WTC11 (cell line): ENCODE measurements around the gene UBAC2. TPM values are rescaled to one million over a fixed set of nuclear protein-coding genes. Genes with fewer than 3 reads are reported as not detected.
A peak's percentile ranks its signal among the peaks of the same experiment; 100 is the strongest.

ENCODE experiments used
- ATAC-seq: fragments of 200-7000 bp; cut with Tn5 transposase; 2 replicates; pipeline ENCODE4 v1.10.0; 2021; ENCODE audit warnings: mild to moderate bottlenecking, moderate library complexity
- CTCF ChIA-PET: fragments of 300-600 bp; sonication (Branson Sonifier 250); formaldehyde crosslinking; loops from one replicate; lab custom pipeline; 2021; ENCODE audit warnings: antibody characterized with exemption; lab: Charles Lee
- POLR2A ChIA-PET: fragments of 350-600 bp; sonication (Branson Sonifier 250); formaldehyde crosslinking; loops from one replicate; lab custom pipeline; 2021; ENCODE audit warnings: antibody characterized with exemption; lab: Charles Lee
- DNase-seq: peaks from one replicate; pipeline ENCODE4 v3.0.0; 2021; ENCODE audit warnings: low spot score
- H3K27ac Mint-ChIP-seq: 2 replicates; pipeline ENCODE4 v1.8.0; 2021; ENCODE audit warnings: mixed read lengths
- H3K27me3 Mint-ChIP-seq: 2 replicates; pipeline ENCODE4 v1.8.0; 2021; ENCODE audit warnings: low read depth, mild to moderate bottlenecking, moderate library complexity, mixed read lengths
- H3K36me3 Mint-ChIP-seq: 2 replicates; pipeline ENCODE4 v1.8.0; 2021; ENCODE audit warnings: mixed read lengths
- H3K4me1 Mint-ChIP-seq: 2 replicates; pipeline ENCODE4 v1.8.0; 2022; ENCODE audit warnings: mixed read lengths
- H3K4me3 Mint-ChIP-seq: 2 replicates; pipeline ENCODE4 v1.8.0; 2021; ENCODE audit warnings: mild to moderate bottlenecking, moderate library complexity, mixed read lengths
- H3K9me3 Mint-ChIP-seq: 2 replicates; pipeline ENCODE4 v1.8.0; 2021; ENCODE audit warnings: mixed read lengths
- CREB1 ChIP-seq: sonication (generic); formaldehyde crosslinking; IDR thresholded peaks from 2 replicates; pipeline ENCODE4 v1.8.0; 2023; ENCODE audit warnings: mild to moderate bottlenecking, missing genetic modification reagents
- GABPB1 ChIP-seq: sonication (generic); formaldehyde crosslinking; IDR thresholded peaks from 2 replicates; pipeline ENCODE4 v1.8.1; 2023; ENCODE audit warnings: mild to moderate bottlenecking, missing genetic modification reagents
- MXD4 ChIP-seq: fragments of 250-450 bp; sonication (Bioruptor Pico); IDR thresholded peaks from 2 replicates; pipeline ENCODE4 v1.8.0; 2021; ENCODE audit warnings: mild to moderate bottlenecking, moderate library complexity, borderline replicate concordance
- NFATC4 ChIP-seq: fragments of 250-450 bp; sonication (Bioruptor Pico); IDR thresholded peaks from 2 replicates; pipeline ENCODE4 v1.9.0; 2021; ENCODE audit warnings: mild to moderate bottlenecking
- RORB ChIP-seq: fragments of 250-450 bp; sonication (Bioruptor Pico); IDR thresholded peaks from 2 replicates; pipeline ENCODE4 v1.9.0; 2021; ENCODE audit warnings: mild to moderate bottlenecking
- SMAD4 ChIP-seq: sonication (generic); formaldehyde crosslinking; IDR thresholded peaks from 2 replicates; pipeline ENCODE4 v1.8.0; 2022; ENCODE audit warnings: mild to moderate bottlenecking, missing genetic modification reagents
- TP53 ChIP-seq: sonication (generic); formaldehyde crosslinking; IDR thresholded peaks from 2 replicates; pipeline ENCODE4 v1.8.1; 2023; ENCODE audit warnings: mild to moderate bottlenecking, missing genetic modification reagents
- ZNF121 ChIP-seq: sonication (generic); formaldehyde crosslinking; IDR thresholded peaks from 2 replicates; pipeline ENCODE4 v1.8.0; 2023; ENCODE audit warnings: missing genetic modification reagents
- ZNF671 ChIP-seq: fragments of 250-450 bp; sonication (Bioruptor Pico); IDR thresholded peaks from 2 replicates; pipeline ENCODE4 v1.8.0; 2021; ENCODE audit warnings: mild to moderate bottlenecking
- total RNA-seq: library from RNA; stranded (reverse); gene quantifications from 3 replicates; pipeline ENCODE4 v1.2.3, GENCODE V29; 2021
- TF ChIP-seq, protein P1 (sequence below): fragments of 250-450 bp; sonication (Bioruptor Pico); IDR thresholded peaks from 2 replicates; pipeline ENCODE4 v1.9.0; 2021; ENCODE audit warnings: mild to moderate bottlenecking
- TF ChIP-seq, protein P2 (sequence below): sonication (generic); formaldehyde crosslinking; IDR thresholded peaks from 2 replicates; pipeline ENCODE4 v1.8.1; 2023; ENCODE audit warnings: mild to moderate bottlenecking, missing genetic modification reagents, moderate library complexity
- TF ChIP-seq, protein P3 (sequence below): sonication (generic); formaldehyde crosslinking; IDR thresholded peaks from 2 replicates; pipeline ENCODE4 v1.8.1; 2023; ENCODE audit warnings: mild to moderate bottlenecking, missing genetic modification reagents
- TF ChIP-seq, protein P4 (sequence below): sonication (generic); formaldehyde crosslinking; IDR thresholded peaks from 2 replicates; pipeline ENCODE4 v1.8.0; 2022; ENCODE audit warnings: mild to moderate bottlenecking, missing genetic modification reagents
- TF ChIP-seq, protein P5 (sequence below): sonication (generic); formaldehyde crosslinking; IDR thresholded peaks from 2 replicates; pipeline ENCODE4 v1.8.1; 2023; ENCODE audit warnings: mild to moderate bottlenecking, missing genetic modification reagents
- TF ChIP-seq, protein P6 (sequence below): fragments of 250-450 bp; sonication (Bioruptor Pico); IDR thresholded peaks from 2 replicates; pipeline ENCODE4 v1.8.0; 2021; ENCODE audit warnings: mild to moderate bottlenecking
- TF ChIP-seq, protein P7 (sequence below): sonication (generic); formaldehyde crosslinking; IDR thresholded peaks from 2 replicates; pipeline ENCODE4 v1.8.0; 2022; ENCODE audit warnings: mild to moderate bottlenecking, missing genetic modification reagents
- TF ChIP-seq, protein P8 (sequence below): sonication (generic); formaldehyde crosslinking; IDR thresholded peaks from 2 replicates; pipeline ENCODE4 v1.8.1; 2023; ENCODE audit warnings: mild to moderate bottlenecking, moderate library complexity, missing genetic modification reagents
- TF ChIP-seq, protein P9 (sequence below): fragments of 250-450 bp; sonication (Bioruptor Pico); IDR thresholded peaks from 2 replicates; pipeline ENCODE4 v1.9.0; 2021; ENCODE audit warnings: mild to moderate bottlenecking

UBAC2 gene
- total RNA-seq, 1 experiment from 2014 or later = 64.7 TPM

DNA sequence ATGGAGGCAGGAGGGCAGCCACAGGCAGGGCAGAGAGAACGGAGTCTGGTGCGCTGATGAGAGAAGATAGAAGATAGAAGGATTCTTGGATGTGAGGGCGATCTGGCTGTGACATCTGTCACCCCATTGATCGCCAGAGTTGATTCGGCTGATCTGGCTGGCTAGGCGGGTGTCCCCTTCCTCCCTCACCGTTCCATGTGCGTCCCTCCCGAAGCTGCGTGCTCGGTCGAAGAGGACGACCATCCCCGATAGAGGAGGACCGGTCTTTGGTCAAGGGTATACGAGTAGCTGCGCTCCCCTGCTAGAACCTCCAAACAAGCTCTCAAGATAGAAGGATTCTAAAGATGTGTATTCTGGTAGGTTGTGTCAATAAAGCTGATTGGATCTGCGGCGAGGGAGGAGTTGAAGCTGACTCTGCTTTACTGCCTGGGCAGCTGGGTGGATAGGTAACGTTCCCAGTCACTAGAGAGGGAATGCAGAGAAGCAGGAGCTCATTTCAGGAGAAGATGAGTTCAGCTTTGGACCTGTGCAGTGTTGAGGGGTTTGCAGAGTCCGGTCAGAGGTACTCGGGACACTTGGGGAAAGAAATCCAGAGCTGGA lies 5.1 kb downstream of the UBAC2 start:
- Mint-ChIP-seq H3K4me1 (peaks cover 55% of the 10 kb centered on the region), H3K36me3 (no peaks in the 10 kb centered on the region; the same call in 1 of the 2 replicates), H3K27me3 (no peaks in the 10 kb centered on the region), H3K27ac (peak overlapping the region; percentile 33), H3K4me3 (no peak overlapping the region), H3K9me3 (no peaks in the 10 kb centered on the region)
- TF ChIP-seq RORB (no peak), NFATC4 (no peak), ZNF671 (CRISPR knock-in tag) (no peak), CREB1 (CRISPR knock-in tag) (no peak), TP53 (CRISPR knock-in tag) (no peak), ZNF121 (CRISPR knock-in tag) (no peak), MXD4 (CRISPR knock-in tag) (no peak), GABPB1 (CRISPR knock-in tag) (no peak), SMAD4 (CRISPR knock-in tag) (no peak)
- TF ChIP-seq, protein P1, sequence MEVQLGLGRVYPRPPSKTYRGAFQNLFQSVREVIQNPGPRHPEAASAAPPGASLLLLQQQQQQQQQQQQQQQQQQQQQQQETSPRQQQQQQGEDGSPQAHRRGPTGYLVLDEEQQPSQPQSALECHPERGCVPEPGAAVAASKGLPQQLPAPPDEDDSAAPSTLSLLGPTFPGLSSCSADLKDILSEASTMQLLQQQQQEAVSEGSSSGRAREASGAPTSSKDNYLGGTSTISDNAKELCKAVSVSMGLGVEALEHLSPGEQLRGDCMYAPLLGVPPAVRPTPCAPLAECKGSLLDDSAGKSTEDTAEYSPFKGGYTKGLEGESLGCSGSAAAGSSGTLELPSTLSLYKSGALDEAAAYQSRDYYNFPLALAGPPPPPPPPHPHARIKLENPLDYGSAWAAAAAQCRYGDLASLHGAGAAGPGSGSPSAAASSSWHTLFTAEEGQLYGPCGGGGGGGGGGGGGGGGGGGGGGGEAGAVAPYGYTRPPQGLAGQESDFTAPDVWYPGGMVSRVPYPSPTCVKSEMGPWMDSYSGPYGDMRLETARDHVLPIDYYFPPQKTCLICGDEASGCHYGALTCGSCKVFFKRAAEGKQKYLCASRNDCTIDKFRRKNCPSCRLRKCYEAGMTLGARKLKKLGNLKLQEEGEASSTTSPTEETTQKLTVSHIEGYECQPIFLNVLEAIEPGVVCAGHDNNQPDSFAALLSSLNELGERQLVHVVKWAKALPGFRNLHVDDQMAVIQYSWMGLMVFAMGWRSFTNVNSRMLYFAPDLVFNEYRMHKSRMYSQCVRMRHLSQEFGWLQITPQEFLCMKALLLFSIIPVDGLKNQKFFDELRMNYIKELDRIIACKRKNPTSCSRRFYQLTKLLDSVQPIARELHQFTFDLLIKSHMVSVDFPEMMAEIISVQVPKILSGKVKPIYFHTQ = no peak
- TF ChIP-seq, protein P2, sequence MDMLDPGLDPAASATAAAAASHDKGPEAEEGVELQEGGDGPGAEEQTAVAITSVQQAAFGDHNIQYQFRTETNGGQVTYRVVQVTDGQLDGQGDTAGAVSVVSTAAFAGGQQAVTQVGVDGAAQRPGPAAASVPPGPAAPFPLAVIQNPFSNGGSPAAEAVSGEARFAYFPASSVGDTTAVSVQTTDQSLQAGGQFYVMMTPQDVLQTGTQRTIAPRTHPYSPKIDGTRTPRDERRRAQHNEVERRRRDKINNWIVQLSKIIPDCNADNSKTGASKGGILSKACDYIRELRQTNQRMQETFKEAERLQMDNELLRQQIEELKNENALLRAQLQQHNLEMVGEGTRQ (CRISPR knock-in tag) = no peak
- TF ChIP-seq, protein P3, sequence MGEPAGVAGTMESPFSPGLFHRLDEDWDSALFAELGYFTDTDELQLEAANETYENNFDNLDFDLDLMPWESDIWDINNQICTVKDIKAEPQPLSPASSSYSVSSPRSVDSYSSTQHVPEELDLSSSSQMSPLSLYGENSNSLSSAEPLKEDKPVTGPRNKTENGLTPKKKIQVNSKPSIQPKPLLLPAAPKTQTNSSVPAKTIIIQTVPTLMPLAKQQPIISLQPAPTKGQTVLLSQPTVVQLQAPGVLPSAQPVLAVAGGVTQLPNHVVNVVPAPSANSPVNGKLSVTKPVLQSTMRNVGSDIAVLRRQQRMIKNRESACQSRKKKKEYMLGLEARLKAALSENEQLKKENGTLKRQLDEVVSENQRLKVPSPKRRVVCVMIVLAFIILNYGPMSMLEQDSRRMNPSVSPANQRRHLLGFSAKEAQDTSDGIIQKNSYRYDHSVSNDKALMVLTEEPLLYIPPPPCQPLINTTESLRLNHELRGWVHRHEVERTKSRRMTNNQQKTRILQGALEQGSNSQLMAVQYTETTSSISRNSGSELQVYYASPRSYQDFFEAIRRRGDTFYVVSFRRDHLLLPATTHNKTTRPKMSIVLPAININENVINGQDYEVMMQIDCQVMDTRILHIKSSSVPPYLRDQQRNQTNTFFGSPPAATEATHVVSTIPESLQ (CRISPR knock-in tag) = no peak
- TF ChIP-seq, protein P4, sequence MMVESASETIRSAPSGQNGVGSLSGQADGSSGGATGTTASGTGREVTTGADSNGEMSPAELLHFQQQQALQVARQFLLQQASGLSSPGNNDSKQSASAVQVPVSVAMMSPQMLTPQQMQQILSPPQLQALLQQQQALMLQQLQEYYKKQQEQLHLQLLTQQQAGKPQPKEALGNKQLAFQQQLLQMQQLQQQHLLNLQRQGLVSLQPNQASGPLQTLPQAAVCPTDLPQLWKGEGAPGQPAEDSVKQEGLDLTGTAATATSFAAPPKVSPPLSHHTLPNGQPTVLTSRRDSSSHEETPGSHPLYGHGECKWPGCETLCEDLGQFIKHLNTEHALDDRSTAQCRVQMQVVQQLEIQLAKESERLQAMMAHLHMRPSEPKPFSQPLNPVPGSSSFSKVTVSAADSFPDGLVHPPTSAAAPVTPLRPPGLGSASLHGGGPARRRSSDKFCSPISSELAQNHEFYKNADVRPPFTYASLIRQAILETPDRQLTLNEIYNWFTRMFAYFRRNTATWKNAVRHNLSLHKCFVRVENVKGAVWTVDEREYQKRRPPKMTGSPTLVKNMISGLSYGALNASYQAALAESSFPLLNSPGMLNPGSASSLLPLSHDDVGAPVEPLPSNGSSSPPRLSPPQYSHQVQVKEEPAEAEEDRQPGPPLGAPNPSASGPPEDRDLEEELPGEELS (CRISPR knock-in tag) = no peak
- TF ChIP-seq, protein P5, sequence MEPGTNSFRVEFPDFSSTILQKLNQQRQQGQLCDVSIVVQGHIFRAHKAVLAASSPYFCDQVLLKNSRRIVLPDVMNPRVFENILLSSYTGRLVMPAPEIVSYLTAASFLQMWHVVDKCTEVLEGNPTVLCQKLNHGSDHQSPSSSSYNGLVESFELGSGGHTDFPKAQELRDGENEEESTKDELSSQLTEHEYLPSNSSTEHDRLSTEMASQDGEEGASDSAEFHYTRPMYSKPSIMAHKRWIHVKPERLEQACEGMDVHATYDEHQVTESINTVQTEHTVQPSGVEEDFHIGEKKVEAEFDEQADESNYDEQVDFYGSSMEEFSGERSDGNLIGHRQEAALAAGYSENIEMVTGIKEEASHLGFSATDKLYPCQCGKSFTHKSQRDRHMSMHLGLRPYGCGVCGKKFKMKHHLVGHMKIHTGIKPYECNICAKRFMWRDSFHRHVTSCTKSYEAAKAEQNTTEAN (CRISPR knock-in tag) = no peak
- TF ChIP-seq, protein P6, sequence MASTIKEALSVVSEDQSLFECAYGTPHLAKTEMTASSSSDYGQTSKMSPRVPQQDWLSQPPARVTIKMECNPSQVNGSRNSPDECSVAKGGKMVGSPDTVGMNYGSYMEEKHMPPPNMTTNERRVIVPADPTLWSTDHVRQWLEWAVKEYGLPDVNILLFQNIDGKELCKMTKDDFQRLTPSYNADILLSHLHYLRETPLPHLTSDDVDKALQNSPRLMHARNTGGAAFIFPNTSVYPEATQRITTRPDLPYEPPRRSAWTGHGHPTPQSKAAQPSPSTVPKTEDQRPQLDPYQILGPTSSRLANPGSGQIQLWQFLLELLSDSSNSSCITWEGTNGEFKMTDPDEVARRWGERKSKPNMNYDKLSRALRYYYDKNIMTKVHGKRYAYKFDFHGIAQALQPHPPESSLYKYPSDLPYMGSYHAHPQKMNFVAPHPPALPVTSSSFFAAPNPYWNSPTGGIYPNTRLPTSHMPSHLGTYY (CRISPR knock-in tag) = no peak
- TF ChIP-seq, protein P7, sequence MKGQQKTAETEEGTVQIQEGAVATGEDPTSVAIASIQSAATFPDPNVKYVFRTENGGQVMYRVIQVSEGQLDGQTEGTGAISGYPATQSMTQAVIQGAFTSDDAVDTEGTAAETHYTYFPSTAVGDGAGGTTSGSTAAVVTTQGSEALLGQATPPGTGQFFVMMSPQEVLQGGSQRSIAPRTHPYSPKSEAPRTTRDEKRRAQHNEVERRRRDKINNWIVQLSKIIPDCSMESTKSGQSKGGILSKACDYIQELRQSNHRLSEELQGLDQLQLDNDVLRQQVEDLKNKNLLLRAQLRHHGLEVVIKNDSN = no peak
- TF ChIP-seq, protein P8, sequence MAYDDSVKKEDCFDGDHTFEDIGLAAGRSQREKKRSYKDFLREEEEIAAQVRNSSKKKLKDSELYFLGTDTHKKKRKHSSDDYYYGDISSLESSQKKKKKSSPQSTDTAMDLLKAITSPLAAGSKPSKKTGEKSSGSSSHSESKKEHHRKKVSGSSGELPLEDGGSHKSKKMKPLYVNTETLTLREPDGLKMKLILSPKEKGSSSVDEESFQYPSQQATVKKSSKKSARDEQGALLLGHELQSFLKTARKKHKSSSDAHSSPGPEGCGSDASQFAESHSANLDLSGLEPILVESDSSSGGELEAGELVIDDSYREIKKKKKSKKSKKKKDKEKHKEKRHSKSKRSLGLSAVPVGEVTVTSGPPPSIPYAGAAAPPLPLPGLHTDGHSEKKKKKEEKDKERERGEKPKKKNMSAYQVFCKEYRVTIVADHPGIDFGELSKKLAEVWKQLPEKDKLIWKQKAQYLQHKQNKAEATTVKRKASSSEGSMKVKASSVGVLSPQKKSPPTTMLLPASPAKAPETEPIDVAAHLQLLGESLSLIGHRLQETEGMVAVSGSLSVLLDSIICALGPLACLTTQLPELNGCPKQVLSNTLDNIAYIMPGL (CRISPR knock-in tag) = no peak
- TF ChIP-seq, protein P9, sequence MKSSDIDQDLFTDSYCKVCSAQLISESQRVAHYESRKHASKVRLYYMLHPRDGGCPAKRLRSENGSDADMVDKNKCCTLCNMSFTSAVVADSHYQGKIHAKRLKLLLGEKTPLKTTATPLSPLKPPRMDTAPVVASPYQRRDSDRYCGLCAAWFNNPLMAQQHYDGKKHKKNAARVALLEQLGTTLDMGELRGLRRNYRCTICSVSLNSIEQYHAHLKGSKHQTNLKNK = no peak
- CTCF ChIA-PET = interaction anchor here (0.8 kb wide), 1 partner anchor 29 kb away, joined by 4 read pairs; no protein-coding TSS in a partner anchor
- POLR2A ChIA-PET = no interaction called here
- ATAC-seq = no peak
- no peak for DNase-seq
